ENCODE measurements around the gene CERS6. TPM values are rescaled to one million over a fixed set of nuclear protein-coding genes. Genes with fewer than 3 reads are reported as not detected.
A peak's percentile ranks its signal among the peaks of the same experiment; 100 is the strongest.
"Not testable (repeated sequence)": the region's sequence is repeated elsewhere in the genome, so short reads cannot be mapped to it uniquely, and the experiment has no call there.

Gene CERS6
- total RNA-seq, 2 experiments from 2014 or later, result 11.9 to 12.2 TPM

DNA sequence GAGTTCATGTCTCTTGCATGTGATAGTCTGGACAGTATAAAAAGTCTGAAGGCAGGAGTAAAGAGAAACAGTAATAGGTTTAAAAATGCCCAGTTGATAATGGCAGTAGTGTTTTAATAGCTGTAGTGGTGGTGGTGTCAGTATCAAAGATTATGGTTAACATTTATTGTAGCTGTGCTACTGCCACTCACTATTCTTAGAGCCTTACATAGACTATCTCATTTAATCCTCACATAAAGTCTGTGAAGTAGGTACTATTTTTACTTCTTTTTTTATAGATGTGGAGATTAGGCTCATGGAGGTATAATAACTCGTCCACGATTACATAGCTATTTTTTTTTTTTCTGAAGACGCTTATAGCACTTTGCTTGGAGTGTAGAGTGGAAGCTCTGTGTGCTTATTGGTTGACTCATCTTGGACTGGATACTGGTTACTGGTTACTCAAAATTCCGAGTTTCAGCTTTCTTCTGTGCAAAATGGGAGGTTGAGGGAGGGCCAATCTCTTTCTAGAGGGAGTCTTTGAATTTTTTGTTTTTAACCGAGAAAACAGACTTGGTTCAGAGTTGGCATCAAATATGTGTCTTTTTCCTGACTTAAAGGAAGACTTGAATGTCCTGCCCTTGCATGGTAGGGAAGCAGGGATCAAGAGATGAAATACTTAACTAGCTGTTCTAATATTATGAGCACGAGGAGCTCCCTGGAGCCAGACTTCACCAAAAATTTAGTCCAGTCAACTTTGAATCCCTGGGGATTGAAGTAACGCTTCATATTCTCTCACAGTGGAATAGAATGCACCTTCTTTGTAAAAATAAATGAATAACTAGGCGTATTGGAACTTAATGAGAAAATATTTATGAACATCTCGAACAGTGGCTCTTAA, 27.1 kb downstream of the CERS6 start:
- H3K27me3 Mint-ChIP-seq, result no peaks in the 10 kb centered on the region
- H3K4me3 Mint-ChIP-seq, result no peak overlapping the region
- ATAC-seq (ENCODE audit: low read depth) (no peak), DNase-seq (no peak)
- POLR2A ChIA-PET, result interaction anchor here (1.2 kb wide), 1 partner anchor 12 kb away, joined by 4 read pairs; no protein-coding TSS in a partner anchor
- peaks cover 1% of the 10 kb centered on the region for H3K4me1 Mint-ChIP-seq
- peaks cover 6% of the 10 kb centered on the region for H3K9me3 Mint-ChIP-seq
- H3K27ac Mint-ChIP-seq, result no peak overlapping the region
- H3K36me3 Mint-ChIP-seq, result peaks cover 28% of the 10 kb centered on the region

DNA sequence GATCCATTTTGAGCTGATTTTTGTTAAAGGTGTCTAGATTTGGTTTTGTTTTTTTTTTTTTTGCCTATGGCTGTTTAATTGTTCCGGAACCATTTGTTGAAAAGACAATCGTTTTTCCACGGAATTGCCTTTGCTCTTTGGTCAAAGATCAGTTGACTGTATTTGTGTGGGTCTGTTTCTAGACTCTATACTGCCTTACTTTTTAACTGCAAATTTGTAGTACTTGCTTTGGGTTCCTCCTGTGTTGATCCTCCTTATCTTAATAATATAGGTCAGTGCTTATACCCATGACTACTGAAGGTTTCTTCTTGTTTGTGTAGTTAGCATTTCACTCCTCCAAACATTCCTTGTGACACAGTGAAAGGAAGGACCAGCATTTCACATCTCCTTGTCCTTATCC, 30.4 kb downstream of the CERS6 start:
- Mint-ChIP-seq H3K4me3 (no peak overlapping the region), H3K4me1 (peaks cover 16% of the 10 kb centered on the region), H3K27ac (no peak overlapping the region), H3K9me3 (peaks cover 6% of the 10 kb centered on the region), H3K36me3 (peaks cover 22% of the 10 kb centered on the region), H3K27me3 (no peaks in the 10 kb centered on the region)
- POLR2A ChIA-PET, result no interaction called here
- ATAC-seq (ENCODE audit: low read depth), result no peak
- no peak for DNase-seq

DNA sequence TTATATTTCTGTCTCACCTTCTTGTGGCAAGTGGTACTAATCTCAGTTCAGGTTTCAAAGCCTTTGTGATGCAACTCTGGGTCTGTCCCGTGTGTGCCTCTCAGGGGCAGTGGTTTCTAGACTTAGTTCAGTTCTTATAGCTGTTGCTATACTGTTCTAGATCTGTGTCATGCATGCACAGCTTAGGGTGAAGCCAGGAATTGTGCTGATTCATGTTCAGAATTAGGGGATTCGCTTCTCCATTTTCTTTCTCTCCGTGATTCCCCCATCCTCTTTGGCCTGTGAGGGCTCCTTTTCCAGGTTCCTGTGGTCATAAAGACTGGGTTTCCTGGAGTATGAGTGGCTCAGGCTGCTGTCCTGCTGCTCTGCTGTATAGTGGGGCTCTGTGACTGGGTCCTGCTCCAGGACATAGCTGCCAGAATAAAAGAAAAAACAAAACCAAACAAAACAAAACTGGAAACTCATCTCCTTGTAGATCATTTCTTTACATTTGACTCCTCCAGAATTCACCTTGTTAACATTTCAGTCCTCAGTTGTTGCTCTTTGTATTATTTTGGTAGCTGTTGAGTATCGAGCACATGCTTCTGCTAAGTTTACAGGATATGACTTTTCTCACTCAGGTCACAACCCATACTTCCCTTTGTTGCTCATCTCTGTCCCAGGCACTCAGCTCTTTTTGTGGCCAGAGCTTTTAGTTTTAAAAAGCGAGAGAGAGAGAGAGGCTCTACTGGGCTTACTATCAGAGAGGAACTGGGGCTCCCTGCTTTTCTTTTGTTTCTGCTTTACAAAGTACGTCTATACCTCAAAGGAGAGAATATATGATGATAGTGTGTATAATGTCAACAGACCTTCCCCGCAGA, 34.2 kb downstream of the CERS6 start:
- H3K4me1 Mint-ChIP-seq, result peaks cover 31% of the 10 kb centered on the region
- H3K27me3 Mint-ChIP-seq, result no peaks in the 10 kb centered on the region
- peaks cover 8% of the 10 kb centered on the region for H3K9me3 Mint-ChIP-seq
- peak overlapping the region; percentile 76 for H3K27ac Mint-ChIP-seq
- ATAC-seq (ENCODE audit: low read depth) (peak; percentile 90), DNase-seq (no peak)
- peaks cover 27% of the 10 kb centered on the region for H3K36me3 Mint-ChIP-seq
- peak overlapping the region; percentile 81 for H3K4me3 Mint-ChIP-seq
- POLR2A ChIA-PET, result interaction anchor here (1.0 to 2.5 kb wide), 4 partner anchors 23 to 243 kb away, joined by 3 to 12 read pairs (median 4); partner anchors contain the start of genes CERS6 and STK39

DNA sequence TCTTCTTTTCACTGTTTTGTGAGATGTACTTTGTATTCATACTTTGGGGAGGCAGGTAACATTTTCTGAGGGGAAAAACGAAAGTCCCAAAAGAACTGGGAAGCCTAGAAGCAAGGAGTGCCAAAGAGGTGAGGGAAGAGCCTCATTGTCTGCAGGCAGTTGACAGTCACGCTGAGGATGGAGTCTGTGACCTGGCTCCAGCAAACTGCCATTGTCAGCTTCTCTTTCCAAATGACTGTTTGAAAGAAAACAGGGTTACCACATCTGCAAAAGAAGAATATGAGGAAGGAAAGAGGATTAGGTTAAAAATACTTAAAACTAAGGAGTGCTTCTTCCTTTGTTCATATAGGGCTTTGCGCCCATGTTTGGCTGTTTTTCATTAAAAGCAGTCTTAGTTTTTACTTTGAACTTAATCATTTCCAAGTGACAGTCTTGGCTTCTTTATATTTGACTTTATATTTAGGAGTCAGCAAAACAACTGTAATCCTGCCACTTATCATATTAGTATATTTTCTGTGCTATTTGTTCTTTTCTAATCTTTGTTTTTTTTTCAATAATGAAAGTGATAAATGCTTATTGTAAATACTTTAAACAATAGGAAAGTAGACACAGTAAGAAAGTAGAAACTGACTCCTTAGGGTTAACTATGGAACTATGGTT, 35.0 kb downstream of the CERS6 start:
- Mint-ChIP-seq H3K4me3 (peak overlapping the region; percentile 81), H3K36me3 (peaks cover 29% of the 10 kb centered on the region), H3K27ac (peak overlapping the region; percentile 76), H3K27me3 (no peaks in the 10 kb centered on the region), H3K9me3 (peaks cover 4% of the 10 kb centered on the region), H3K4me1 (peaks cover 39% of the 10 kb centered on the region)
- peak; percentile 29 for ATAC-seq (ENCODE audit: low read depth)
- POLR2A ChIA-PET, result interaction anchor here (1.0 to 2.5 kb wide), 2 partner anchors 33 to 35 kb away, joined by 4 to 12 read pairs; partner anchors contain the start of gene CERS6
- DNase-seq, result no peak

DNA sequence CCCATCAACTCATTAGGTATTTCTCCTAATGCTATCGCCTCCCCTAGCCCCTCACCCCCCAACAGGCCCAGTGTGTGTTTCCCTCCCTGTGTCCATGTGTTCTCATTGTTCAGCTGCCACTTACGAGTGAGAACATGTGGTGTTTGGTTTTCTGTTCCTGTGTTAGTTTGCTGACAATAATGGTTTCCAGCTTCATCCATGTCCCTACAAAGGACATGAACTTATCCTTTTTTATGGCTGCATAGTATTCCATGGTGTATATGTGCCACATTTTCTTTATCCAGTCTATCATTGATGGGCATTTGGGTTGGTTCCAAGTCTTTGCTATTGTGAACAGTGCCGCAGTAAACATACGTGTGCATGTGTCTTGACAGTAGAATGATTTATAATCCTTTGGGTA, 35.7 kb downstream of the CERS6 start:
- not testable (repeated sequence) for H3K27ac Mint-ChIP-seq; H3K27me3 Mint-ChIP-seq; DNase-seq; H3K9me3 Mint-ChIP-seq; ATAC-seq (ENCODE audit: low read depth)
- Mint-ChIP-seq H3K4me3 (peak overlapping the region; percentile 43), H3K36me3 (peaks cover 25% of the 10 kb centered on the region), H3K4me1 (peaks cover 39% of the 10 kb centered on the region)
- POLR2A ChIA-PET, result interaction anchor here (2.5 kb wide), 1 partner anchor 36 kb away, joined by 12 read pairs; the partner anchor contains the start of gene CERS6

DNA sequence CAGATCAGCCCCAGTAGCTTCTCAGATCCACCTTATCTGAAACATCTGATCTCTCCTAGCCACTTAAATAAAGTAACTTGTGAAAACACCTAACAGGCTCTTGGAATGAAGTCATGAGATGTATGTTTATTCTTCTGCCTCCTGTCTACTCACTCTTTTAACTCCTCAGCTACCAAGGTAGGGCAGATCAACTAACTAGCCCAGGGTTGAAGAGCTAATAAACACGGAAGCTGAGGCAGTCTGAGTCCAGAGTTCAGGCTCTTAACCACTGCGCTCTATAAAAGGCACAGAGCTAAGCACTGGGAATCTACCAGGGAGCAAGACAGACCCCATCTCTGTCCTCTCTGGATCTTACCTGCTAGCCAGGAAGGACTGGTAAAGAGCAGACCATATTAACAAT, 37.1 kb downstream of the CERS6 start:
- ATAC-seq (ENCODE audit: low read depth); DNase-seq; POLR2A ChIA-PET; H3K9me3 Mint-ChIP-seq; H3K27me3 Mint-ChIP-seq; H3K4me3 Mint-ChIP-seq; H3K27ac Mint-ChIP-seq: not testable (repeated sequence)
- Mint-ChIP-seq H3K36me3 (peaks cover 33% of the 10 kb centered on the region), H3K4me1 (peaks cover 41% of the 10 kb centered on the region)

DNA sequence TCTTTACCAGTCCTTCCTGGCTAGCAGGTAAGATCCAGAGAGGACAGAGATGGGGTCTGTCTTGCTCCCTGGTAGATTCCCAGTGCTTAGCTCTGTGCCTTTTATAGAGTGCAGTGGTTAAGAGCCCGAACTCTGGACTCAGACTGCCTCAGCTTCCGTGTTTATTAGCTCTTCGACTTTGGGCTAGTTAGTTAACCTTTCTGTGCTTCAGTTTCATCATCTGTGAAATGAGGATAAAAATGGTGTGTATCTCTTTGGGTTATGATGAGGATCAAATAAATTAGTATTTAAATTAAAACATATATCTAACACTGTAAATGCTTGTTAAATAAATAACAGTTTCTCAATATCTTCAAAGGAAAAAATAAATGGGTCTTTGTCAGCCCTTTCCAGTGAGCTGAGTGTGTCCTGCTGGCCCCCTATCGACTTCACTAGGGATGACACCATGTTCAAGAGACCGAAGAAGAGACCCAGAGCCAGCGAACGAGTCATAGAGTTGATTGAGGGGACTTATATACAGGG, 38.2 kb downstream of the CERS6 start:
- peaks cover 3% of the 10 kb centered on the region for H3K9me3 Mint-ChIP-seq
- H3K27me3 Mint-ChIP-seq, result no peaks in the 10 kb centered on the region
- POLR2A ChIA-PET, result no interaction called here
- H3K4me1 Mint-ChIP-seq, result peaks cover 38% of the 10 kb centered on the region
- no peak overlapping the region for H3K4me3 Mint-ChIP-seq
- ATAC-seq (ENCODE audit: low read depth), result no peak
- H3K27ac Mint-ChIP-seq, result no peak overlapping the region
- no peak for DNase-seq
- H3K36me3 Mint-ChIP-seq, result peaks cover 39% of the 10 kb centered on the region

DNA sequence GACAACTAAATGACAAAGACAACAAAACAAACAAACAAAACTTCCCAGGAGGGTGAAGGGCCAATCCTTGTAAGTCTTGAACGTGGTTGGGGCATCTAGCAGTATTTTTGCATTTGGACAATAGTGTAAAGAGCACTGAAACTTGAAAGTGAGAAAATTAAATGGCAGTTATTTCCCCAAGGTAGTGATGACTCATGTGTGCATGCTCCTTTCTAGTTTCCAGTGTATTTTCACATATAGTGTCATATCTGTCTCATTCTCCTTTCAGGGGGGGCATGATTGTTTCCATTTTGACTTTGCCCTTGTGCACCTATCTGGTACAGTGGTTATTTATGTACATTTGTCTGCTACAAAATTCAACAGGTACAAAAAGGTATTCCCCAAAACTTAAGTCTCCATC, 39.5 kb downstream of the CERS6 start:
- no peak overlapping the region for H3K27ac Mint-ChIP-seq
- peak; percentile 11 for ATAC-seq (ENCODE audit: low read depth)

DNA sequence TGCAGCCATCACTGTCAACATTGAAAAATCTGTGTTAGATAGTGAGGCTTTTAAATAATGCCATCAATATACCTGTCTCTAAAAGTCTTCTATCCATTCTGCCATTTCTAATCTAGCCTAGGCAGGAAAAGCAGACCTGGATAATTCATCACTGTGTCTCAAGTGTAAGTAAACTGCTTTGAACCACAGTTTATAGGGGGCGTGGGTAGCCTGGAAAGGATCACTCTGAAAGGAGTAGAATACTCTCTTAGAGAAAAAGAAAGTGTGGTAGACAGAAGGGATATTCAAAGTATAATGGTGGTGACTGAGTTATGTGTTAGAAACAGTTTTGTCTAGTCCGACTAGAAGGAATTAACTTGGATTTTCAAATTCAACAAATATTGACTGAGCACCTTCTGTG, 40.8 kb downstream of the CERS6 start:
- POLR2A ChIA-PET, result no interaction called here
- H3K36me3 Mint-ChIP-seq, result peaks cover 52% of the 10 kb centered on the region
- ATAC-seq (ENCODE audit: low read depth) (no peak), DNase-seq (no peak)
- H3K4me3 Mint-ChIP-seq, result no peak overlapping the region
- peaks cover 24% of the 10 kb centered on the region for H3K4me1 Mint-ChIP-seq
- no peak overlapping the region for H3K27ac Mint-ChIP-seq
- peaks cover 12% of the 10 kb centered on the region for H3K9me3 Mint-ChIP-seq
- no peaks in the 10 kb centered on the region for H3K27me3 Mint-ChIP-seq

More for the DNA sequence above, 39.5 kb downstream of the CERS6 start:
- no peak for DNase-seq
- Mint-ChIP-seq H3K36me3 (peaks cover 46% of the 10 kb centered on the region), H3K9me3 (peaks cover 7% of the 10 kb centered on the region), H3K4me1 (peaks cover 32% of the 10 kb centered on the region), H3K4me3 (no peak overlapping the region), H3K27me3 (no peaks in the 10 kb centered on the region)
- POLR2A ChIA-PET, result no interaction called here

DNA sequence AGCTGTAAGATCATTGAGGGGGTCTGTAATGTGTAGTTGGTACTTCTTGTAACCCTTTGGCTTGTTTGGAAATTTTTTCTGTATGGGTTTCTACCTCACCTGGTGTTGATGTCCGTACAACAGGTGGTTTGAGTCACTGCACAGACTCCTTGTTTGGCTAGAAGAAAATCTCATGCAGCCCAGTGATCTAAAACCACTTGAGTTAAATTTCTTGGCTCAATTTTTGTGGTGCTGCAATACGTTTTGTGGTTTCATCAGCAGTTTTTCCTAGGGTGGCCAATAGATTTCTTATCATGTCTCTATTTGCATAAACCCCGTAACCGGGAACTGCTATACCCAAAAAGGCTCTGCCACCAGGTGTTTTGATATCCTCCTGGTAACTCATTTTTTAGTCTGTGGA, 43.4 kb downstream of the CERS6 start:
- ATAC-seq (ENCODE audit: low read depth), result no peak
- Mint-ChIP-seq H3K27me3 (no peaks in the 10 kb centered on the region), H3K36me3 (peaks cover 56% of the 10 kb centered on the region), H3K4me3 (no peak overlapping the region), H3K9me3 (peaks cover 17% of the 10 kb centered on the region), H3K27ac (no peak overlapping the region), H3K4me1 (peaks cover 18% of the 10 kb centered on the region)
- no peak for DNase-seq
- POLR2A ChIA-PET, result no interaction called here

DNA sequence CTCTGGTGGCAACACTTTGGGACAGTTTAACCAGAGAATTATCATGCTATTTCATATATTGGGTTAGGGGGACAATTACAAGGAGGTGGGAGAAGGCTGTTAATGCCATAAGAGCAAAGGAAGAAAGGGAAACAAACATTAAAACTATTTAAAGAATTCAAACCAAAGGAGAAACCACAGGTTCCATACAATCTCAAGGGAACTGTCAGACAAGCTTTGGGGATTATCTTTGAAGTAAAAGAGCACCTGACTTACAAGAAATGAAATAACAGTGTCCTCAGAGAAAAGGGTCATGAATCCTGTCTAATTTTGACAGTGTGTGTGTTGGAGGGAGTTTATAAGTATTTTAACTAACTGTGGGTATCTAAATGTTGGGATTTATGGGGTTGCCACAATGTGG, 44.4 kb downstream of the CERS6 start:
- no peak overlapping the region for H3K4me3 Mint-ChIP-seq
- H3K36me3 Mint-ChIP-seq, result peaks cover 51% of the 10 kb centered on the region
- no peak overlapping the region for H3K27ac Mint-ChIP-seq
- no peaks in the 10 kb centered on the region for H3K27me3 Mint-ChIP-seq
- peaks cover 11% of the 10 kb centered on the region for H3K4me1 Mint-ChIP-seq
- ATAC-seq (ENCODE audit: low read depth), result no peak
- peaks cover 17% of the 10 kb centered on the region for H3K9me3 Mint-ChIP-seq
- POLR2A ChIA-PET, result no interaction called here
- no peak for DNase-seq

DNA sequence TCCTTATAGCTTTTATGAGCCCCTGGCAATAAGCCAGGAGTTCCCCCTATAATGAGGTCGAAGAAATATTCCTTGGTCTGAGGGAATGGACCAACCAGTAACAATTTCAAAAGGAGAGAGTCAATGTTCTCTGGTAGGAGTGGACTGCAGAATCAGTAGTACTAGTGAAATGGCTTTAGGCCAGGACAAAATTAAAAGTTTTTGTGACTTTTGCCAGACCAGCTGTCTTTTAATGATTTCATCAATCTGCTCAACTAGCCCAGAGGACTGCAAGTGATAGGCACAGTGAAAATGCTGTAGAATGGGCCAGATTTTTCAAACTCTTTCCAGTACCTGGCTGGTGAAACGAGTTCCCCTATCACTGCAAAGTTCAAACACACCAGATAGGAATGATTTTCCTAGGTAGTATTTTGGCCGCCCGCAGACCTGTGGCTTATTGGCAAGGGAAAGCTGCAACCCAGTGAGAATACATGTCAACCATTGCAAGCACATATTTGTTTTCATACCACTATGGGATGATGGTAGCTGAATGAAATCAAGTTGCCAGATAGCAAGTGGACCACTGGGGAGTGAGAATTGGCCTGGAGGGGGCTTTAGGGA, 45.5 kb downstream of the CERS6 start:
- no peak overlapping the region for H3K27ac Mint-ChIP-seq
- POLR2A ChIA-PET, result no interaction called here
- ATAC-seq (ENCODE audit: low read depth) (no peak), DNase-seq (no peak)
- H3K9me3 Mint-ChIP-seq, result peaks cover 17% of the 10 kb centered on the region
- H3K4me1 Mint-ChIP-seq, result peaks cover 6% of the 10 kb centered on the region
- H3K36me3 Mint-ChIP-seq, result peaks cover 46% of the 10 kb centered on the region
- H3K27me3 Mint-ChIP-seq, result no peaks in the 10 kb centered on the region
- H3K4me3 Mint-ChIP-seq, result no peak overlapping the region

Data from activated naive CD8-positive, alpha-beta T cell treated with anti-CD3 and anti-CD28 coated beads, Interleukin-2, amount 10 ng/mL, durations not matched to agents 7 days and 5 days (primary cell).